Measurements from ENCODE around the gene TIMM29. TPM values are rescaled to one million over a fixed set of nuclear protein-coding genes. Genes with fewer than 3 reads are reported as not detected.

TIMM29 gene
- total RNA-seq (2021; fragmentation: NEBNext Ultra II Directional; extraction: Animal tissue kit (Norgen Biotek cat#: 25700)): 10 to 100 TPM; 18.0 to 25.0 (median 20.6) TPM
- long read RNA-seq, transcript TIMM29-201 (2 exons, 1,425 nt): major isoform, 19 of 25 reads
- long read RNA-seq, partial matches to known transcripts: 0 of 25 reads
- long read RNA-seq, other reads (novel, unspliced or antisense): 6 of 25 reads

DNA sequence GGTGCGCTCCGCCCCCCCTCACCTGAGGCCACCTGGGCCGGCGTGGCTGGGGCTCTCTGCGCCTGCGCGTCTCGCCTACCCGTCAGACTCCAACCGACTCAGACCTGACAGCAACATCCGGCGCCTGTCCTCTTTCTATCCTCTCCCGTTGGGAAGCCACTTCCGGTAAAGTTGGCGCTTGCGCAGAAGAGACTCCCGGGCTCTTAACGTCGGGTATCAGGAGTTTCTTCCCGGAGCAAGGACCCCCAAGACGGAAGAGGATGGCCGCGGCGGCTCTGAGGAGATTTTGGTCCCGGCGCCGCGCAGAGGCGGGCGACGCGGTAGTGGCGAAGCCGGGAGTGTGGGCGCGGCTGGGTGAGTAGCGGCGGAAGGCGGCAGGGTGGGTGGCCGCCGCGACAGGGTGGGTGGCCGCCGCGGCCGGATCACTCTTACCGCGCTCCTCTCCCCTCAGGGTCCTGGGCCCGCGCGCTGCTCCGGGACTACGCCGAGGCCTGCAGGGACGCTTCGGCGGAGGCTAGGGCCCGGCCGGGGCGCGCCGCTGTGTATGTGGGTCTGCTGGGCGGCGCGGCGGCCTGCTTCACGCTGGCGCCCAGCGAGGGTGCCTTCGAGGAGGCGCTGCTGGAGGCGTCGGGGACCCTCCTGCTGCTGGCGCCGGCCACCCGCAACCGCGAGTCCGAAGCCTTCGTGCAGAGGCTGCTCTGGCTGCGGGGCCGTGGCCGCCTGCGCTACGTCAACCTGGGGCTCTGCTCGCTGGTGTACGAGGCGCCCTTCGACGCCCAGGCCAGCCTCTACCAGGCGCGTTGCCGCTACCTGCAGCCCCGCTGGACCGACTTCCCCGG lies at the start of gene TIMM29, which contains the start of gene YIPF2:
Gene TIMM29 (plus strand): TSS at position 249 of the 839 bp plus-strand sequence. CDS start 12 bp downstream, at position 261.
Gene YIPF2 (minus strand): TSS at position 77 of the 839 bp plus-strand sequence. CDS start 229 bp downstream, outside the sequence.
- peak; percentile 98 for DNase-seq
- Mint-ChIP-seq H3K9me3 (no peaks in the 10 kb centered on the region), H3K4me3 (peak within 1 kb of the TSS; percentile 95), H3K27ac (peak within 1 kb of the TSS; percentile 84), H3K4me1 (ENCODE audit: low read depth) (peaks cover 9% of the 10 kb centered on the region), H3K36me3 (ENCODE audit: low read depth) (peaks cover 16% of the 10 kb centered on the region), H3K27me3 (ENCODE audit: insufficient read depth) (peaks cover 6% of the 10 kb centered on the region)
- TF ChIP-seq, protein P1, sequence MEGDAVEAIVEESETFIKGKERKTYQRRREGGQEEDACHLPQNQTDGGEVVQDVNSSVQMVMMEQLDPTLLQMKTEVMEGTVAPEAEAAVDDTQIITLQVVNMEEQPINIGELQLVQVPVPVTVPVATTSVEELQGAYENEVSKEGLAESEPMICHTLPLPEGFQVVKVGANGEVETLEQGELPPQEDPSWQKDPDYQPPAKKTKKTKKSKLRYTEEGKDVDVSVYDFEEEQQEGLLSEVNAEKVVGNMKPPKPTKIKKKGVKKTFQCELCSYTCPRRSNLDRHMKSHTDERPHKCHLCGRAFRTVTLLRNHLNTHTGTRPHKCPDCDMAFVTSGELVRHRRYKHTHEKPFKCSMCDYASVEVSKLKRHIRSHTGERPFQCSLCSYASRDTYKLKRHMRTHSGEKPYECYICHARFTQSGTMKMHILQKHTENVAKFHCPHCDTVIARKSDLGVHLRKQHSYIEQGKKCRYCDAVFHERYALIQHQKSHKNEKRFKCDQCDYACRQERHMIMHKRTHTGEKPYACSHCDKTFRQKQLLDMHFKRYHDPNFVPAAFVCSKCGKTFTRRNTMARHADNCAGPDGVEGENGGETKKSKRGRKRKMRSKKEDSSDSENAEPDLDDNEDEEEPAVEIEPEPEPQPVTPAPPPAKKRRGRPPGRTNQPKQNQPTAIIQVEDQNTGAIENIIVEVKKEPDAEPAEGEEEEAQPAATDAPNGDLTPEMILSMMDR (IDR thresholded peaks at IDR 0.05): no peak

DNA sequence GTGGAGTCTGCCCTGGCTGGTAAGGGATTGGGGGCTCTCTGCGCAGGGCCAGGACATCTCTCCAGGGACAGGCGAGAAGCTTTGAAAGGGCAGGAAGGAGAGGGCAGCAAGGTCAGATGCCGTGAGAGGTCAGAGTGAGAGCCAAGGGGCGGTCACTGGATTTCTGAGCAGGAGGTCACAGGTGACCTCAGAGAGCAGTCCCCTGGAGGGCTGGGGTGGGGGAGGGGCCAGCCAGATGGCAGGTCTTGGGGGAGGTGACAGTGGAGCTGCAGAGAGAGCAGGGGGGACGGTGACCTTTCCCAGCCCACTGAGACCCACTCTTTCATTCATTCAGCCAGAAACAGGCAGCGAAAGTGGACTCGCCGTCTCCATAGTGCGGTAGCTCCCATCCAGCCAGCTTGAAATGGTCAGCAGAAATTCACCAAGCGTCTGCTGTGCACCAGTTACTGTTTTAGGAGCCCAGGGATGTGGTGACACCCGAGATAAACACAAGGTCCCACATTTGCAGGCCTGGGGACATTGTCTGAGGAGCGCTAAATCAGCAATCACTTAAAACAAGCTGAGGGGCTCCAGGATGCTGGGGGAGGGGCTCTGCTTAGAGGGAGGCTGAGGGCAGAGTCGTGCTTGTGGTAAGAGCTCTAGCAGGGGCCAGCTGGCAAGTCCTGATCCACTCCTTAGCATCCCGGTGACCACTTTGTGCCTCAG lies 47.1 kb upstream of the TIMM29 start:
- Mint-ChIP-seq H3K9me3 (no peaks in the 10 kb centered on the region), H3K4me3 (no peak overlapping the region), H3K27me3 (ENCODE audit: insufficient read depth) (no peaks in the 10 kb centered on the region; the same call in 1 of the 2 replicates), H3K36me3 (ENCODE audit: low read depth) (no peaks in the 10 kb centered on the region), H3K27ac (no peak overlapping the region), H3K4me1 (ENCODE audit: low read depth) (peaks cover 38% of the 10 kb centered on the region)
- DNase-seq: no peak
- TF ChIP-seq, protein P1 (IDR thresholded peaks at IDR 0.05): no peak

GRCh38 chr19:10882108-10882457 lies 46.5 kb upstream of the TIMM29 start:
- Mint-ChIP-seq H3K27ac (no peak overlapping the region), H3K4me3 (no peak overlapping the region)

GRCh38 chr19:10884274-10884673 lies 44.3 kb upstream of the TIMM29 start:
- H3K27me3 Mint-ChIP-seq (ENCODE audit: insufficient read depth): peaks cover 3% of the 10 kb centered on the region
- peak; percentile 76 for DNase-seq
- peaks cover 34% of the 10 kb centered on the region for H3K4me1 Mint-ChIP-seq (ENCODE audit: low read depth)
- H3K36me3 Mint-ChIP-seq (ENCODE audit: low read depth): no peaks in the 10 kb centered on the region
- TF ChIP-seq, protein P1 (IDR thresholded peaks at IDR 0.05): no peak
- H3K4me3 Mint-ChIP-seq: no peak overlapping the region
- no peaks in the 10 kb centered on the region for H3K9me3 Mint-ChIP-seq
- peak overlapping the region; percentile 82 for H3K27ac Mint-ChIP-seq

More at GRCh38 chr19:10882108-10882457, 46.5 kb upstream of the TIMM29 start:
- Mint-ChIP-seq H3K9me3 (no peaks in the 10 kb centered on the region), H3K27me3 (ENCODE audit: insufficient read depth) (no peaks in the 10 kb centered on the region; the same call in 1 of the 2 replicates), H3K4me1 (ENCODE audit: low read depth) (peaks cover 37% of the 10 kb centered on the region), H3K36me3 (ENCODE audit: low read depth) (no peaks in the 10 kb centered on the region)
- DNase-seq: no peak
- TF ChIP-seq, protein P1 (IDR thresholded peaks at IDR 0.05): no peak

Data from HFFc6 (cell line).